OCI-LY7 (cell line): ENCODE data around the gene C1QL1. TPM values are rescaled to one million over a fixed set of nuclear protein-coding genes. Genes with fewer than 3 reads are reported as not detected.

ENCODE experiments used
- BruUV-seq: library from RNA; stranded (reverse); fragments of 400-500 nt; replicated peaks from 2 replicates; lab custom pipeline; 2021; lab: Mats Ljungman, UMichigan
- CTCF ChIA-PET: fragments of 300-600 bp; sonication (Branson Sonifier 250); formaldehyde crosslinking; loops from one replicate; lab custom pipeline; 2022; ENCODE audit warnings: antibody characterized with exemption; ENCODE audit not compliant: unreplicated experiment; lab: Charles Lee
- POLR2A ChIA-PET: fragments of 300-600 bp; sonication (Branson Sonifier 250); formaldehyde crosslinking; loops from one replicate; lab custom pipeline; 2022; ENCODE audit warnings: antibody characterized with exemption; lab: Charles Lee
- DNase-seq: peaks from one replicate; pipeline ENCODE4 v3.0.0-alpha.2; 2015; ENCODE audit warnings: low spot score
- H2AFZ ChIP-seq: fragments of 200-600 bp; sonication (generic), shearing (Covaris generic); 2 replicates; pipeline ENCODE4 v1.6.1; 2014; ENCODE audit warnings: mild to moderate bottlenecking, antibody characterized with exemption, low read length, moderate library complexity
- H3K27ac ChIP-seq: fragments of 200-600 bp; sonication (generic); 2 replicates; pipeline ENCODE4 v1.5.1; 2014; ENCODE audit warnings: mixed run types, low read depth, mild to moderate bottlenecking, moderate library complexity, low read length, inconsistent platforms; ENCODE audit not compliant: poor library complexity, severe bottlenecking
- H3K36me3 ChIP-seq: fragments of 200-600 bp; sonication (generic); 2 replicates; pipeline ENCODE4 v1.6.1; 2014; ENCODE audit warnings: mild to moderate bottlenecking, antibody characterized with exemption, low read length, moderate library complexity, mixed read lengths; ENCODE audit not compliant: insufficient read depth
- H3K4me1 ChIP-seq: fragments of 200-600 bp; sonication (generic); 2 replicates; pipeline ENCODE4 v1.5.1; 2014; ENCODE audit warnings: mild to moderate bottlenecking, low read length; ENCODE audit not compliant: insufficient read depth, poor library complexity, severe bottlenecking
- H3K4me2 ChIP-seq: fragments of 200-600 bp; sonication (generic); 2 replicates; pipeline ENCODE4 v1.6.1; 2014; ENCODE audit warnings: mild to moderate bottlenecking, low read length
- H3K4me3 ChIP-seq: fragments of 200-600 bp; sonication (generic); 2 replicates; pipeline ENCODE4 v1.5.1; 2014; ENCODE audit warnings: mild to moderate bottlenecking, low read depth, low read length; ENCODE audit not compliant: poor library complexity, severe bottlenecking
- H3K79me2 ChIP-seq: fragments of 200-600 bp; sonication (generic); 2 replicates; pipeline ENCODE4 v1.6.1; 2016; ENCODE audit warnings: low read depth, mild to moderate bottlenecking, low read length, moderate library complexity, mixed read lengths; ENCODE audit not compliant: insufficient read depth
- H3K9me2 ChIP-seq: fragments of 200-600 bp; sonication (generic); 2 replicates; pipeline ENCODE4 v1.6.1; 2016; ENCODE audit warnings: mild to moderate bottlenecking, low read length, mixed read lengths; ENCODE audit not compliant: insufficient read depth
- H3K9me3 ChIP-seq: fragments of 200-600 bp; sonication (generic); 2 replicates; pipeline ENCODE4 v1.6.1; 2014; ENCODE audit warnings: mild to moderate bottlenecking, mixed run types, low read length, mixed read lengths
- H4K20me1 ChIP-seq: fragments of 200-600 bp; sonication (generic); 2 replicates; pipeline ENCODE4 v1.6.1; 2014; ENCODE audit warnings: mild to moderate bottlenecking, antibody characterized with exemption, low read length, moderate library complexity, mixed read lengths; ENCODE audit not compliant: insufficient read depth
- CTCF ChIP-seq: fragments of 200-600 bp; sonication (generic); conservative IDR thresholded peaks from 2 replicates; pipeline ENCODE4 v1.5.1; 2014; ENCODE audit warnings: mild to moderate bottlenecking, antibody characterized with exemption, low read length, moderate library complexity, mixed read lengths
- EZH2phosphoT487 ChIP-seq: fragments of 200-600 bp; sonication (generic); IDR thresholded peaks from 2 replicates; pipeline ENCODE4 v1.6.1; 2018; ENCODE audit warnings: low read depth, borderline replicate concordance, mild to moderate bottlenecking, mixed run types, antibody characterized with exemption, low read length, moderate library complexity, mixed read lengths
- intact Hi-C: fragments of 100-400 bp; cut with micrococcal nuclease; formaldehyde crosslinking; loops from one replicate; pipeline ENCODE4 v1.10.0; 2022; ENCODE audit not compliant: unreplicated experiment
- total RNA-seq, 2 experiments: library from RNA; depleted of rRNA in 1 of 2; stranded (reverse); fragments of >200 nt in 1 of 2; shearing (Covaris generic) in 1 of 2; gene quantifications; 2 replicates each; pipeline ENCODE4 v1.2.3, GENCODE V29; 2014 to 2022

The C1QL1 gene
- total RNA-seq, 2 experiments from 2014 or later, result not detected

- Histone ChIP-seq H3K36me3 (no peaks in the 10 kb centered on the region), H2AFZ (no peak overlapping the region), H3K4me3 (no peak overlapping the region), H3K9me2 (no peaks in the 10 kb centered on the region), H4K20me1 (no peaks in the 10 kb centered on the region), H3K79me2 (no peaks in the 10 kb centered on the region), H3K9me3 (0 out of 2 replicates have a peak, but pooled peaks cover 4% of the 10 kb centered on the region), H3K4me2 (no peak overlapping the region), H3K4me1 (no peaks in the 10 kb centered on the region), H3K27ac (no peak overlapping the region)
- POLR2A ChIA-PET, result no interaction called here
- CTCF ChIA-PET, result no interaction called here
- TF ChIP-seq EZH2phosphoT487 (no peak), CTCF (no peak)
- no peak for DNase-seq
- intact Hi-C loops, result no loop called here
- BruUV-seq, result no TSS peak
Observed at GRCh38 chr17:45001310-45001709, 33.2 kb upstream of the C1QL1 start.

- POLR2A ChIA-PET, result interaction anchor here (0.6 kb wide), 1 partner anchor 375 kb away, joined by 3 read pairs; no protein-coding TSS in a partner anchor
- H4K20me1 ChIP-seq, result no peaks in the 10 kb centered on the region
- H3K27ac ChIP-seq, result no peak overlapping the region
- no peak for DNase-seq
- H3K4me2 ChIP-seq, result no peak overlapping the region
- TF ChIP-seq CTCF (no peak), EZH2phosphoT487 (no peak)
- H3K36me3 ChIP-seq, result no peaks in the 10 kb centered on the region
- no peaks in the 10 kb centered on the region for H3K79me2 ChIP-seq
- BruUV-seq, result no TSS peak
- H2AFZ ChIP-seq, result no peak overlapping the region
- no peaks in the 10 kb centered on the region for H3K4me1 ChIP-seq
- no peak overlapping the region for H3K4me3 ChIP-seq
- H3K9me3 ChIP-seq, result 0 out of 2 replicates have a peak, but pooled peaks cover 4% of the 10 kb centered on the region
- H3K9me2 ChIP-seq, result no peaks in the 10 kb centered on the region
- CTCF ChIA-PET, result interaction anchor here (0.5 kb wide), 1 partner anchor 31 kb away, joined by 14 read pairs; the partner anchor contains the start of gene C1QL1
- intact Hi-C loops, result no loop called here
Observed at GRCh38 chr17:44999433-44999832, 31.3 kb upstream of the C1QL1 start.

- intact Hi-C loops, result no loop called here
- no peaks in the 10 kb centered on the region for H3K4me1 ChIP-seq
- H3K9me3 ChIP-seq, result 0 out of 2 replicates have a peak, but pooled peaks cover 4% of the 10 kb centered on the region
- BruUV-seq, result no TSS peak
- no peak overlapping the region for H3K27ac ChIP-seq
- no peaks in the 10 kb centered on the region for H3K9me2 ChIP-seq
- POLR2A ChIA-PET, result no interaction called here
- H4K20me1 ChIP-seq, result no peaks in the 10 kb centered on the region
- H3K36me3 ChIP-seq, result no peaks in the 10 kb centered on the region
- TF ChIP-seq CTCF, result no peak
- no peak for TF ChIP-seq EZH2phosphoT487
- H3K4me3 ChIP-seq, result no peak overlapping the region
- CTCF ChIA-PET, result no interaction called here
- no peak for DNase-seq
- H3K4me2 ChIP-seq, result no peak overlapping the region
- H3K79me2 ChIP-seq, result no peaks in the 10 kb centered on the region
- H2AFZ ChIP-seq, result no peak overlapping the region
Observed at GRCh38 chr17:44998646-44999045, 30.5 kb upstream of the C1QL1 start.
